ENCODE results near the gene MRPS15.

Gene MRPS15

DNA sequence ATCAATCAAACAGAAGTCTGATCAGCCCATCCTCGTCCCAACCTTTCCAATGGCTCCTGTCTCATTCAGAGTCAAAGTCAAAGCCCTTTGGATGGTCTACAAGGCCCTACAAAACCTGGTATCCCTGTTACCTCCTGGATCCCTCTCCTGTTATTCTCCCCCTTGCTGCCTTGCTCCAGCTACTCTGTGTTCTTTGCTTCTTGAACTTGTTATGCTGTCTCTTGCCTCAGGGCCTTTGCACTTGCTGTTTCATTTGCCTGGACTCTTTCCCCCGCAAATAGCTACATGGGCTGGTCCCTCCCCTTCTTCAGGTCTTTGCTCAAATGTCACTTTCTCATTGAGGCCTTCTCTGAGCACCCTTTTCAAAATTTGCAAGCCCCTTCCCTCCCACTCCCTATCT is 19.9 kb upstream of the MRPS15 start:
- CTCF ChIA-PET = interaction anchor here (0.6 to 0.9 kb wide), 2 partner anchors 33 to 1364 kb away, joined by 3 read pairs; no protein-coding TSS in a partner anchor

DNA sequence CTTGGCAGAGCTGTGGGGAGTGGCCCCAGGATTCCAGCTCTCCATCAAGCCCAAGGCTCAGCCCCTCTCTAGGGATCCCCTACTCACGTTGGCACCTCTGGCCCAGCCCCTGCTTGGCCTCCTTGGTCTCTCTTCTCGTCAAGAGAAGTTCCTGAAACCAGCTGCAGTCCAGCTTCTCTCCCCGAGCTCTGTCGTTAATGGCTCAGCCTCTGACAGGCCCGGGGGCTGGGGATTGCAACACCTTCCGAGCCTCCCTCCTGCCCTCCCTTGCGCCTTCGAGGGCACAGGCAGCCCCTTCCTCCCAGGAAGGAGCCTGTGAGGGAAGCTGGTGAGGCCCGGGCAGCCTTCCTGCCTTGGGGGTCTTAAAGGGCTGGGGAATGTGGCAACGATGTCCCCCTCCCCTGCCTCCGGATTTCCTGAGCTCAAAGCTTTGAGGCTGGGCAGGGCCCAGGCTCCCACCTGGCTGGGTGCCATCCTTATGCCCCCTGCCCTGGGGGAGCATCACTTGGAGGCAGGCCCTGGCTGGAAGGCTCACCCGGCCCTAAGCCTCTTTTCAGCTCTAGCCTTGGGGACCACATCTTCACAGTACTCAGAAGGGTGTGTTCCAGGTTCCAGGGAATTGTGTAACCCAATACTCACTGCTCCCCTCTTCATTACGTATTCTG is 18.7 kb upstream of the MRPS15 start, which contains the start of gene CSF3R:
Gene CSF3R (minus strand): TSS at position 190 of the 665 bp plus-strand sequence. CDS start 3,417 bp downstream, outside the sequence.
- Histone ChIP-seq H3K36me3 (ENCODE audit: control insufficient read depth in 2 of 2, insufficient read depth in 1 of 2, low read length in 2 of 2) (no peaks in the 10 kb centered on the region), H3K9me3 (ENCODE audit: control insufficient read depth, insufficient read depth, low read depth, low read length) (no peaks in the 10 kb centered on the region), H3K27ac (ENCODE audit: extremely low read depth, low read depth, low read length) (no peak within 1 kb of the TSS), H3K4me1 (ENCODE audit: control insufficient read depth, insufficient read depth, low read length) (no peaks in the 10 kb centered on the region), H3K4me3 (ENCODE audit: low read depth, low read length) (no peak within 1 kb of the TSS)
- CTCF ChIA-PET = interaction anchor here (0.5 to 0.9 kb wide), 4 partner anchors 33 to 841 kb away, joined by 3 to 4 read pairs (median 3); no protein-coding TSS in a partner anchor
- POLR2A ChIA-PET = no interaction called here
- TF ChIP-seq ZNF266 (tag by site-specific recombination; IDR thresholded peaks at IDR 0.05; ENCODE audit: low read depth) = no peak
- no peak for TF ChIP-seq FEZF1 (tag by site-specific recombination; IDR thresholded peaks at IDR 0.05)
- no peak for TF ChIP-seq KLF7 (tag by site-specific recombination; IDR thresholded peaks at IDR 0.05; ENCODE audit: borderline replicate concordance)
- no peak for TF ChIP-seq HOXC10 (CRISPR knock-in tag; IDR thresholded peaks at IDR 0.05)
- TF ChIP-seq ZNF600 (tag by site-specific recombination; IDR thresholded peaks at IDR 0.05) = no peak
- TF ChIP-seq ZBTB48 (tag by site-specific recombination; IDR thresholded peaks at IDR 0.05) = no peak
- no peak for TF ChIP-seq ZNF324 (tag by site-specific recombination; IDR thresholded peaks at IDR 0.05)

More for the DNA sequence above, 19.9 kb upstream of the MRPS15 start:
- POLR2A ChIA-PET = no interaction called here
- Histone ChIP-seq H3K4me3 (ENCODE audit: low read depth, low read length) (no peak overlapping the region), H3K4me1 (ENCODE audit: control insufficient read depth, insufficient read depth, low read length) (no peaks in the 10 kb centered on the region), H3K27ac (ENCODE audit: extremely low read depth, low read depth, low read length) (no peak overlapping the region), H3K36me3 (ENCODE audit: control insufficient read depth in 2 of 2, insufficient read depth in 1 of 2, low read length in 2 of 2) (no peaks in the 10 kb centered on the region), H3K9me3 (ENCODE audit: control insufficient read depth, insufficient read depth, low read depth, low read length) (no peaks in the 10 kb centered on the region)
- no peak for TF ChIP-seq ZNF747 (tag by site-specific recombination; IDR thresholded peaks at IDR 0.05)
- TF ChIP-seq MYNN (tag by site-specific recombination; IDR thresholded peaks at IDR 0.05; ENCODE audit: borderline replicate concordance) = no peak
- TF ChIP-seq ZNF768 (tag by site-specific recombination; IDR thresholded peaks at IDR 0.05) = no peak
- TF ChIP-seq ZNF10 (tag by site-specific recombination; IDR thresholded peaks at IDR 0.05) = no peak
- peak; percentile 95 for TF ChIP-seq ZNF623 (tag by site-specific recombination; IDR thresholded peaks at IDR 0.05)
- TF ChIP-seq ZNF2 (tag by site-specific recombination; IDR thresholded peaks at IDR 0.05) = no peak

DNA sequence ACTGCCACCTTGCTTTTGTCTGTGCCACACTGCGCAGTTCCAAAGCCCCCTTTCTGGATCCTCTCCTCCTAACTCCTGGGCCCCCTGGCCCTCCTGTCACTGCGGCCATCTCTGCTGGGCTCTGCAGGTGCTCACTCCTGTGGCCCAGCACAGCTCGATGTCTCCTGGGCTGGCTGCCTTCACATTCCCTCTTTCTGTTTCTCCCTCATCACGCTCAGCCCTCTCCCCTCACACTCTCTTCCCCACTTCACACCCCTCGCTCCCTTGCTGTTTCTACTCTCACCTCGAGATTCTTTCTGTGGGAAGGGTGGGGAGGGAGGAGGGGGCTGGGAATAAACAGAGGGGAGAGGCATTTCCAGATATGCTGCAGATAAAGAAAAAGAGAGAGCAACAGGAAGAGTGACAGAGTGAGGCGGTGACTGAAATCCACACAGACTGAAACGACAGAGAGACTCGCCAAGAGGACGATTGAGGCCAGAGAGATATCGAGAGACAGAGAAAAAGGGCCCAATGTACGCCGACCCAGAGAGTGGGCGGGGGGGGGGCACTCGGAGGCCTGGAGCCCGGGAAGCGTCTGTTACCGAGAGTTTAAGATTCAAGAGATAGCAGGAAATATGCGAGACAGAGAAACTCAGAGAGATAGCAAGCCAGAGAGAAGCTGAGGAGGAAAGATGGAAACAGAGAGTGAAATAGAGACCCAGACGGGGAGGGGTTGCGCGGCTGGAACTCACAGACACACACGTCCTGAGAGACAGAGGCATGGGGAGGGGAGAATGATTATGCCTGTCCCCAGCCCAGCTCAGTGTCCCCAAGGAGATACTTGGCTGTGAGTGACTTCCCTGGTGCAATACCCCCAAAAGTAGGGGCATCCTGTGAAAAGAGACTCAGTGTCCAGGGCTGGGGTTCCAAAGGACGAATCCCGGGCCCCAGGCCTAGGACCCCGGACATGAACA is 17.9 kb upstream of the MRPS15 start:
- H3K4me1 ChIP-seq (ENCODE audit: control insufficient read depth, insufficient read depth, low read length) = no peaks in the 10 kb centered on the region
- no peak overlapping the region for H3K27ac ChIP-seq (ENCODE audit: extremely low read depth, low read depth, low read length)
- H3K36me3 ChIP-seq (ENCODE audit: control insufficient read depth in 2 of 2, insufficient read depth in 1 of 2, low read length in 2 of 2) = no peaks in the 10 kb centered on the region
- H3K9me3 ChIP-seq (ENCODE audit: control insufficient read depth, insufficient read depth, low read depth, low read length) = no peaks in the 10 kb centered on the region
- no peak overlapping the region for H3K4me3 ChIP-seq (ENCODE audit: low read depth, low read length)
- ChIA-PET POLR2A (no interaction called here), CTCF (interaction anchor here (0.6 to 0.9 kb wide), 3 partner anchors 34 to 61 kb away, joined by 3 to 7 read pairs (median 3); no protein-coding TSS in a partner anchor)
- TF ChIP-seq ZNF837 (tag by site-specific recombination; IDR thresholded peaks at IDR 0.05) (no peak), ZNF600 (tag by site-specific recombination; IDR thresholded peaks at IDR 0.05) (no peak), ZFHX2 (tag by site-specific recombination; conservative IDR thresholded peaks at IDR 0.05) (0 out of 2 replicates have a peak, but pooled peaks have one; percentile 26), RBAK (tag by site-specific recombination; IDR thresholded peaks at IDR 0.05) (no peak), ZBTB21 (tag by site-specific recombination; IDR thresholded peaks at IDR 0.05) (no peak), ZFP37 (tag by site-specific recombination; IDR thresholded peaks at IDR 0.05) (no peak), ZNF155 (tag by site-specific recombination; IDR thresholded peaks at IDR 0.05) (no peak), ZNF548 (tag by site-specific recombination; IDR thresholded peaks at IDR 0.05) (no peak), ZSCAN30 (tag by site-specific recombination; IDR thresholded peaks at IDR 0.05) (no peak), ZNF416 (tag by site-specific recombination; IDR thresholded peaks at IDR 0.05) (no peak), ZNF157 (tag by site-specific recombination; IDR thresholded peaks at IDR 0.05) (no peak), ZNF776 (tag by site-specific recombination; IDR thresholded peaks at IDR 0.05; ENCODE audit: borderline replicate concordance) (no peak)
- TF ChIP-seq, protein P1, sequence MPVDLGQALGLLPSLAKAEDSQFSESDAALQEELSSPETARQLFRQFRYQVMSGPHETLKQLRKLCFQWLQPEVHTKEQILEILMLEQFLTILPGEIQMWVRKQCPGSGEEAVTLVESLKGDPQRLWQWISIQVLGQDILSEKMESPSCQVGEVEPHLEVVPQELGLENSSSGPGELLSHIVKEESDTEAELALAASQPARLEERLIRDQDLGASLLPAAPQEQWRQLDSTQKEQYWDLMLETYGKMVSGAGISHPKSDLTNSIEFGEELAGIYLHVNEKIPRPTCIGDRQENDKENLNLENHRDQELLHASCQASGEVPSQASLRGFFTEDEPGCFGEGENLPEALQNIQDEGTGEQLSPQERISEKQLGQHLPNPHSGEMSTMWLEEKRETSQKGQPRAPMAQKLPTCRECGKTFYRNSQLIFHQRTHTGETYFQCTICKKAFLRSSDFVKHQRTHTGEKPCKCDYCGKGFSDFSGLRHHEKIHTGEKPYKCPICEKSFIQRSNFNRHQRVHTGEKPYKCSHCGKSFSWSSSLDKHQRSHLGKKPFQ (tag by site-specific recombination; IDR thresholded peaks at IDR 0.05) = 0 out of 2 replicates have a peak, but pooled peaks have one; percentile 79
- TF ChIP-seq, protein P2, sequence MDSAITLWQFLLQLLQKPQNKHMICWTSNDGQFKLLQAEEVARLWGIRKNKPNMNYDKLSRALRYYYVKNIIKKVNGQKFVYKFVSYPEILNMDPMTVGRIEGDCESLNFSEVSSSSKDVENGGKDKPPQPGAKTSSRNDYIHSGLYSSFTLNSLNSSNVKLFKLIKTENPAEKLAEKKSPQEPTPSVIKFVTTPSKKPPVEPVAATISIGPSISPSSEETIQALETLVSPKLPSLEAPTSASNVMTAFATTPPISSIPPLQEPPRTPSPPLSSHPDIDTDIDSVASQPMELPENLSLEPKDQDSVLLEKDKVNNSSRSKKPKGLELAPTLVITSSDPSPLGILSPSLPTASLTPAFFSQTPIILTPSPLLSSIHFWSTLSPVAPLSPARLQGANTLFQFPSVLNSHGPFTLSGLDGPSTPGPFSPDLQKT (IDR thresholded peaks at IDR 0.05; ENCODE audit: borderline replicate concordance, low read depth, low read length) = no peak
